HepG2 (cell line): Measurements from ENCODE around the gene NFE2L2. TPM values are rescaled to one million over a fixed set of nuclear protein-coding genes. Genes with fewer than 3 reads are reported as not detected.

Experiments used
- ATAC-seq: fragments of 200-7000 bp; cut with Tn5 transposase; 3 replicates; pipeline ENCODE4 v1.9.1; 2020; ENCODE audit warnings: mild to moderate bottlenecking, moderate library complexity
- BruUV-seq: library from RNA; stranded (reverse); fragments of 400-500 nt; replicated peaks from 2 replicates; lab custom pipeline; 2021; lab: Mats Ljungman, UMichigan
- CTCF ChIA-PET: fragments of 300-600 bp; formaldehyde crosslinking; extraction: SDS; loops from one replicate; lab custom pipeline; 2021; ENCODE audit warnings: low total read pairs, inconsistent platforms, low intra/inter-chr PET ratio; lab: Yijun Ruan, JAX
- POLR2A ChIA-PET: fragments of 350-600 bp; sonication (Branson Sonifier 250); formaldehyde crosslinking; loops from one replicate; lab custom pipeline; 2020; ENCODE audit warnings: antibody characterized with exemption, inconsistent platforms; lab: Yijun Ruan, JAX
- DNase-seq: peaks from one replicate; pipeline ENCODE4 v3.0.0-alpha.2; 2015; ENCODE audit warnings: low spot score
- FAIRE-seq: peaks from 3 replicates; lab custom pipeline; 2011; peaks lifted over from hg19 to GRCh38; lab: Jason Lieb, UNC
- H2AFZ ChIP-seq: one replicate; pipeline ENCODE4 v1.6.1; 2011; ENCODE audit warnings: low read length, inconsistent platforms
- H3K27ac ChIP-seq: fragments of 300-600 bp; 3 replicates; pipeline ENCODE4 v1.8.0; 2011; ENCODE audit warnings: mixed run types, mild to moderate bottlenecking, mixed read lengths, low read length, inconsistent platforms; ENCODE audit not compliant: insufficient read depth; ENCODE audit errors: extremely low read length
- H3K27me3 ChIP-seq, 2 experiments: fragments of 200-600 bp in 1 of 2; 2 replicates in 1 of 2; 3 replicates in 1 of 2; pipeline versions ENCODE4 v1.6.0 to v1.8.0; 2011; ENCODE audit warnings: low read length in 2 of 2, mild to moderate bottlenecking in 2 of 2, moderate library complexity in 2 of 2, inconsistent platforms in 1 of 2; ENCODE audit not compliant: insufficient read depth in 2 of 2, control insufficient read depth in 1 of 2
- H3K36me3 ChIP-seq, 2 experiments: fragments of 200-600 bp in 1 of 2; replicated peaks in 1 of 2; 2 replicates in 1 of 2; 3 replicates in 1 of 2; pipeline versions ENCODE4 v1.5.1 to v1.8.0; 2011; ENCODE audit warnings: low read length in 2 of 2, inconsistent platforms in 1 of 2; ENCODE audit not compliant: insufficient read depth in 2 of 2, control insufficient read depth in 1 of 2
- H3K4me1 ChIP-seq: 2 replicates; pipeline ENCODE4 v1.5.1; 2012; ENCODE audit warnings: low read length, inconsistent platforms; ENCODE audit not compliant: insufficient read depth
- H3K4me2 ChIP-seq: 2 replicates; pipeline ENCODE4 v1.6.0; 2011; ENCODE audit warnings: low read depth, low read length, inconsistent platforms
- H3K4me3 ChIP-seq, 3 experiments: fragments of 200-600 bp in 1 of 3; sonication (generic), shearing (Covaris generic) in 1 of 3; replicated peaks in 1 of 3; 2 replicates each; pipeline ENCODE4 v1.5.1; 2011 to 2016; ENCODE audit warnings: low read length in 3 of 3, inconsistent platforms in 2 of 3, low read depth in 2 of 3, mild to moderate bottlenecking in 2 of 3, control low read depth in 1 of 3, mixed read lengths in 1 of 3; ENCODE audit not compliant: insufficient read depth in 1 of 3
- H3K79me2 ChIP-seq: one replicate; pipeline ENCODE4 v1.6.1; 2011; ENCODE audit warnings: low read length, inconsistent platforms; ENCODE audit not compliant: insufficient read depth
- H3K9ac ChIP-seq: 2 replicates; pipeline ENCODE4 v1.6.0; 2011; ENCODE audit warnings: mild to moderate bottlenecking, low read depth, low read length, inconsistent platforms; ENCODE audit not compliant: insufficient read depth
- H3K9me3 ChIP-seq: 2 replicates; pipeline ENCODE4 v1.5.1; 2012; ENCODE audit warnings: mild to moderate bottlenecking, low read length
- H4K20me1 ChIP-seq: 2 replicates; pipeline ENCODE4 v1.6.0; 2011; ENCODE audit warnings: inconsistent platforms, mild to moderate bottlenecking, low read length, moderate library complexity; ENCODE audit not compliant: insufficient read depth
- KAT7 ChIP-seq: IDR thresholded peaks from 2 replicates; pipeline ENCODE4 v1.6.1; 2018; ENCODE audit warnings: borderline replicate concordance, missing compliant biosample characterization
- KLF11 ChIP-seq: IDR thresholded peaks from 2 replicates; pipeline ENCODE4 v1.6.1; 2016; ENCODE audit warnings: missing compliant biosample characterization
- POLR2AphosphoS2 ChIP-seq: IDR thresholded peaks from 2 replicates; pipeline ENCODE4 v1.6.1; 2011; ENCODE audit warnings: low read depth, low read length, improper control_type of control experiment
- SSRP1 ChIP-seq: IDR thresholded peaks from 2 replicates; pipeline ENCODE4 v1.6.1; 2016; ENCODE audit warnings: control low read depth
- ZFP37 ChIP-seq: sonication (generic); formaldehyde crosslinking; IDR thresholded peaks from 2 replicates; pipeline ENCODE4 v1.4.0; 2020; ENCODE audit warnings: missing genetic modification reagents, borderline replicate concordance
- ZNF577 ChIP-seq: sonication (generic); formaldehyde crosslinking; IDR thresholded peaks from 2 replicates; pipeline ENCODE4 v1.4.0; 2020; ENCODE audit warnings: mild to moderate bottlenecking, low read depth, missing genetic modification reagents, borderline replicate concordance
- ZNF646 ChIP-seq: sonication (generic); formaldehyde crosslinking; IDR thresholded peaks from 2 replicates; pipeline ENCODE4 v1.9.0; 2021; ENCODE audit warnings: mild to moderate bottlenecking, missing genetic modification reagents
- ZNF737 ChIP-seq: sonication (generic); formaldehyde crosslinking; IDR thresholded peaks from 2 replicates; pipeline ENCODE4 v1.5.0; 2020; ENCODE audit warnings: missing genetic modification reagents, mild to moderate bottlenecking, borderline replicate concordance
- WGBS: methylation state at CpG from one replicate; pipeline ENCODE4 v1.1.6; 2017; ENCODE audit warnings: low lambda C conversion rate; 5-methylcytosine and 5-hydroxymethylcytosine counted together
- in situ Hi-C: cut with HindIII; loops from 2 replicates; pipeline ENCODE4 v1.10.0; 2017; ENCODE audit warnings: low pct_unique_long_range_greater_than_20kb; ENCODE audit not compliant: extremely low pct_ligation_motif_present
- intact Hi-C: fragments of 100-400 bp; cut with micrococcal nuclease; formaldehyde crosslinking; loops from one replicate; pipeline ENCODE4 v1.10.0; 2022; ENCODE audit not compliant: unreplicated experiment
- polyA plus RNA-seq, 8 experiments: library from polyadenylated mRNA; depleted of rRNA in 3 of 8; stranded (reverse) in 7 of 8; unstranded in 1 of 8; fragments of >200 nt; fragmentation: Illumina TruSeq in 4 of 8; extraction: Trizol in 4 of 8; gene quantifications; 2 replicates each; pipeline versions ENCODE4 v1.2.1 to v1.2.3, GENCODE V29; 2011 to 2016; ENCODE audit warnings: low read depth in 4 of 8, missing spikeins in 1 of 8, mixed read lengths in 1 of 8; ENCODE audit not compliant: insufficient read depth in 1 of 8
- total RNA-seq, 5 experiments: library from RNA; depleted of rRNA; stranded (reverse); fragments of >200 nt; fragmentation: Illumina TruSeq; extraction: Trizol; gene quantifications; 2 replicates each; pipeline ENCODE4 v1.2.3, GENCODE V29; 2016; ENCODE audit warnings: low read depth in 1 of 5
- TF ChIP-seq, protein P1 (sequence below): sonication (generic); formaldehyde crosslinking; IDR thresholded peaks from 2 replicates; pipeline ENCODE4 v1.4.0; 2020; ENCODE audit warnings: missing genetic modification reagents, borderline replicate concordance

NFE2L2 gene
- total and polyA plus RNA-seq, 2 of the 13 experiments (the other 11 are each of a cell fraction or from before 2014, with no cell fraction given), result 84.6 to 215 TPM

GRCh38 chr2:177256026-177256425 lies 8.5 kb downstream of the NFE2L2 start:
- WGBS, result 78% methylated on average over 2 of the region's 2 CpGs
- ATAC-seq, result no peak
- peak overlapping the region in 2 of 3 experiments; percentile 10 to 43; a peak in 3 of 6 replicates for H3K4me3 ChIP-seq
- no peak for TF ChIP-seq KAT7 (CRISPR knock-in tag)
- no peak for TF ChIP-seq ZNF577
- peak; percentile 70; the same call in 1 of the 2 replicates for TF ChIP-seq SSRP1 (CRISPR knock-in tag)
- TF ChIP-seq POLR2AphosphoS2, result peak; percentile 50; the same call in 1 of the 2 replicates
- no peak for TF ChIP-seq ZFP37
- TF ChIP-seq ZNF737 (CRISPR knock-in tag), result no peak
- TF ChIP-seq, all 625 proteins: peak for 2
- H3K27me3 ChIP-seq, result no peaks in the 10 kb centered on the region
- H2AFZ ChIP-seq, result no peak overlapping the region
- H3K79me2 ChIP-seq, result peaks cover 98% of the 10 kb centered on the region
- intact Hi-C loops, result no loop called here
- H3K4me2 ChIP-seq, result peak overlapping the region; percentile 96
- H3K36me3 ChIP-seq, result peaks cover 8 to 45% of the 10 kb centered on the region in 2 experiments
- H3K9me3 ChIP-seq, result no peaks in the 10 kb centered on the region
- H4K20me1 ChIP-seq, result peaks cover 100% of the 10 kb centered on the region
- no peak for DNase-seq
- H3K9ac ChIP-seq, result peak overlapping the region; percentile 23; the same call in 1 of the 2 replicates
- peak overlapping the region; percentile 17 for H3K27ac ChIP-seq
- CTCF ChIA-PET, result no interaction called here
- no TSS peak for BruUV-seq
- POLR2A ChIA-PET, result interaction anchor here (1.3 to 8.5 kb wide), 4 partner anchors 9 to 92 kb away, joined by 4 to 96 read pairs (median 5); partner anchors contain the start of genes HNRNPA3 and NFE2L2
- in situ Hi-C loops, result no loop called here
- H3K4me1 ChIP-seq, result peaks cover 100% of the 10 kb centered on the region
- no peak for FAIRE-seq

DNA sequence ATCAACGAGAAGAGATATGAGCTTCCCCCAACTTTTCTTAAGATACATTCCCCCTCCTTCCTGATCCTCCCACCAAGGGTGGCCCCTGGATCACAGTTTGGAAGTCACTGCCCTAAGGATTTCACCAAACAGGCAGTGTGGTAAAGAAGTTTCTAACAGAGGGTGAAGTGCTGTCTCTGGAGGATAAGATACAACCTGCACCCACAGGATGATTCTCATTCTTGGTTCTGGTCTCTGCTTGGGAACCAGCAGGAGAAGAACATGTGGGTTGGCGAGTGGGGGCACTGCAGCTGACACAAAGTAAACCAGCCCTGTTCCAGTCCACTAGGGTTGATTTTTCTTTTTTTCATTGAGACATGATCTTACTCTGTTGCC lies 9.3 kb downstream of the NFE2L2 start:
- CTCF ChIA-PET, result interaction anchor here (0.6 to 1.9 kb wide), 3 partner anchors 9 to 108 kb away, joined by 3 to 10 read pairs (median 3); partner anchors contain the start of gene NFE2L2
- H3K9ac ChIP-seq, result peak overlapping the region; percentile 31; the same call in 1 of the 2 replicates
- no peaks in the 10 kb centered on the region for H3K9me3 ChIP-seq
- no peaks in the 10 kb centered on the region for H3K27me3 ChIP-seq
- H4K20me1 ChIP-seq, result peaks cover 100% of the 10 kb centered on the region
- peaks cover 12 to 54% of the 10 kb centered on the region in 2 experiments for H3K36me3 ChIP-seq
- H2AFZ ChIP-seq, result no peak overlapping the region
- H3K79me2 ChIP-seq, result peaks cover 98% of the 10 kb centered on the region
- POLR2A ChIA-PET, result interaction anchor here (0.9 to 8.5 kb wide), 4 partner anchors 10 to 43 kb away, joined by 3 to 96 read pairs (median 4); partner anchors contain the start of genes HNRNPA3 and NFE2L2
- intact Hi-C loops (no loop called here), in situ Hi-C loops (no loop called here)
- peaks cover 100% of the 10 kb centered on the region for H3K4me1 ChIP-seq
- DNase-seq (no peak), ATAC-seq (peak; percentile 27), FAIRE-seq (no peak)
- peak overlapping the region; percentile 96 for H3K4me2 ChIP-seq
- 19% methylated on average over 2 of the region's 2 CpGs for WGBS
- BruUV-seq, result no TSS peak
- H3K27ac ChIP-seq, result peak overlapping the region; percentile 54
- H3K4me3 ChIP-seq, result peak overlapping the region in 2 of 3 experiments; percentile 10 to 20; a peak in 1 of 6 replicates
- no peak for TF ChIP-seq ZNF646 (CRISPR knock-in tag)
- TF ChIP-seq, protein P1, sequence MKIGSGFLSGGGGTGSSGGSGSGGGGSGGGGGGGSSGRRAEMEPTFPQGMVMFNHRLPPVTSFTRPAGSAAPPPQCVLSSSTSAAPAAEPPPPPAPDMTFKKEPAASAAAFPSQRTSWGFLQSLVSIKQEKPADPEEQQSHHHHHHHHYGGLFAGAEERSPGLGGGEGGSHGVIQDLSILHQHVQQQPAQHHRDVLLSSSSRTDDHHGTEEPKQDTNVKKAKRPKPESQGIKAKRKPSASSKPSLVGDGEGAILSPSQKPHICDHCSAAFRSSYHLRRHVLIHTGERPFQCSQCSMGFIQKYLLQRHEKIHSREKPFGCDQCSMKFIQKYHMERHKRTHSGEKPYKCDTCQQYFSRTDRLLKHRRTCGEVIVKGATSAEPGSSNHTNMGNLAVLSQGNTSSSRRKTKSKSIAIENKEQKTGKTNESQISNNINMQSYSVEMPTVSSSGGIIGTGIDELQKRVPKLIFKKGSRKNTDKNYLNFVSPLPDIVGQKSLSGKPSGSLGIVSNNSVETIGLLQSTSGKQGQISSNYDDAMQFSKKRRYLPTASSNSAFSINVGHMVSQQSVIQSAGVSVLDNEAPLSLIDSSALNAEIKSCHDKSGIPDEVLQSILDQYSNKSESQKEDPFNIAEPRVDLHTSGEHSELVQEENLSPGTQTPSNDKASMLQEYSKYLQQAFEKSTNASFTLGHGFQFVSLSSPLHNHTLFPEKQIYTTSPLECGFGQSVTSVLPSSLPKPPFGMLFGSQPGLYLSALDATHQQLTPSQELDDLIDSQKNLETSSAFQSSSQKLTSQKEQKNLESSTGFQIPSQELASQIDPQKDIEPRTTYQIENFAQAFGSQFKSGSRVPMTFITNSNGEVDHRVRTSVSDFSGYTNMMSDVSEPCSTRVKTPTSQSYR (CRISPR knock-in tag), result no peak
- no peak for TF ChIP-seq KLF11 (CRISPR knock-in tag)
